ENCODE data around the gene CTNNB1.

DNA sequence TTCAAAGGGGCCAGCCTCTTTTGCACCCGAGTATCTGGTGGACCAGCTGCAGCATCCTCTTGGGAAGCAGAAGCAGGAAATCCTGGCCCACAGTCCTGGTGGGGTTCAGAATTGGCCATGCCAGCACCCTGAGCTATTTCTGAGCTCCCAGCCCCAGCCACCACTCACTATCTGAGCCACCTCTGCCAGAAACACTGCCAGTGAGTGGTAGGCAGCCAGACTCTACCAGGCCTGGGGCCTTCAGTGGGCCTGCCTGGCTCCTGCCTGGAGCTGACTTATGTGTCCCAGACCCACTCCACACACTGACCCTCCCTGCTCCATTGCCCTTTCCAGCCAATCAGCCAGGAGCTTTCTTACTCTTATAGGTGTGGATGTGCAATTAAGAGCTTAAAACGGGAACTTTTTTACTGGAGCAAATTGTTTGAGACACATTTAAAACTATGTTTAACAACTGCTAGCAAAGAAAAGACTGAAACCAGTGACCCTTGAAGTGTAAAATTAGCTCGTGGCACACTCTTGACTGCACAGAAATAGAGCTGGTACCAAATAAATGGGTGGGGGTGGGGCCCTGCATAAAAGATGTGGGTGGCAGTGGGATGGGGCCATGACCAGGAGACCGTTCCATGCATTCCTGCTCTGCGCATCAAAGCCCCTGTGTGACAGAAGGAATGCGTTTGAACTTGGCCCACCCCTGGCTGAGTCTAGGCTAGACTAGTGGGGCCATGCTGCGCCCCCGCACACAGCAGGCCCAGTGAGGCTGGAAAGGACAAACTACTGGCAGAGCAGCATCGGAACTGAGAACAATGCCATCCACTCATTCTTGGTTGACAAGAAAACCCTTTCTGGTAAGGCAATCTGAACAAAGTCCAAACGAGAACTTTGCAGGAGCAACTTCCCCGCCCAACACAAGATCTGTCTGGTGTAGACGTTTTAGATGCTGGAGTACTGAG is 48.0 kb downstream of the CTNNB1 start:
- TF ChIP-seq, protein P1, sequence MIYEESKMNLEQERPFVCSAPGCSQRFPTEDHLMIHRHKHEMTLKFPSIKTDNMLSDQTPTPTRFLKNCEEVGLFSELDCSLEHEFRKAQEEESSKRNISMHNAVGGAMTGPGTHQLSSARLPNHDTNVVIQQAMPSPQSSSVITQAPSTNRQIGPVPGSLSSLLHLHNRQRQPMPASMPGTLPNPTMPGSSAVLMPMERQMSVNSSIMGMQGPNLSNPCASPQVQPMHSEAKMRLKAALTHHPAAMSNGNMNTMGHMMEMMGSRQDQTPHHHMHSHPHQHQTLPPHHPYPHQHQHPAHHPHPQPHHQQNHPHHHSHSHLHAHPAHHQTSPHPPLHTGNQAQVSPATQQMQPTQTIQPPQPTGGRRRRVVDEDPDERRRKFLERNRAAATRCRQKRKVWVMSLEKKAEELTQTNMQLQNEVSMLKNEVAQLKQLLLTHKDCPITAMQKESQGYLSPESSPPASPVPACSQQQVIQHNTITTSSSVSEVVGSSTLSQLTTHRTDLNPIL (CRISPR knock-in tag; IDR thresholded peaks at IDR 0.05; ENCODE audit: low read depth), result no peak
- no peak for TF ChIP-seq ZFP3 (CRISPR knock-in tag; IDR thresholded peaks at IDR 0.05)
- no peak for TF ChIP-seq ARNTL (CRISPR knock-in tag; IDR thresholded peaks at IDR 0.05; ENCODE audit: borderline replicate concordance, low read depth)
- no peak for TF ChIP-seq BACH2 (CRISPR knock-in tag; IDR thresholded peaks at IDR 0.05; ENCODE audit: borderline replicate concordance)
- no peak for TF ChIP-seq PPARA (CRISPR knock-in tag; IDR thresholded peaks at IDR 0.05; ENCODE audit: borderline replicate concordance)
- no peak for TF ChIP-seq TOX (CRISPR knock-in tag; IDR thresholded peaks at IDR 0.05; ENCODE audit: borderline replicate concordance)
- TF ChIP-seq, protein P2, sequence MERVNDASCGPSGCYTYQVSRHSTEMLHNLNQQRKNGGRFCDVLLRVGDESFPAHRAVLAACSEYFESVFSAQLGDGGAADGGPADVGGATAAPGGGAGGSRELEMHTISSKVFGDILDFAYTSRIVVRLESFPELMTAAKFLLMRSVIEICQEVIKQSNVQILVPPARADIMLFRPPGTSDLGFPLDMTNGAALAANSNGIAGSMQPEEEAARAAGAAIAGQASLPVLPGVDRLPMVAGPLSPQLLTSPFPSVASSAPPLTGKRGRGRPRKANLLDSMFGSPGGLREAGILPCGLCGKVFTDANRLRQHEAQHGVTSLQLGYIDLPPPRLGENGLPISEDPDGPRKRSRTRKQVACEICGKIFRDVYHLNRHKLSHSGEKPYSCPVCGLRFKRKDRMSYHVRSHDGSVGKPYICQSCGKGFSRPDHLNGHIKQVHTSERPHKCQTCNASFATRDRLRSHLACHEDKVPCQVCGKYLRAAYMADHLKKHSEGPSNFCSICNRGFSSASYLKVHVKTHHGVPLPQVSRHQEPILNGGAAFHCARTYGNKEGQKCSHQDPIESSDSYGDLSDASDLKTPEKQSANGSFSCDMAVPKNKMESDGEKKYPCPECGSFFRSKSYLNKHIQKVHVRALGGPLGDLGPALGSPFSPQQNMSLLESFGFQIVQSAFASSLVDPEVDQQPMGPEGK (CRISPR knock-in tag; IDR thresholded peaks at IDR 0.05; ENCODE audit: borderline replicate concordance), result no peak
- TF ChIP-seq, protein P3, sequence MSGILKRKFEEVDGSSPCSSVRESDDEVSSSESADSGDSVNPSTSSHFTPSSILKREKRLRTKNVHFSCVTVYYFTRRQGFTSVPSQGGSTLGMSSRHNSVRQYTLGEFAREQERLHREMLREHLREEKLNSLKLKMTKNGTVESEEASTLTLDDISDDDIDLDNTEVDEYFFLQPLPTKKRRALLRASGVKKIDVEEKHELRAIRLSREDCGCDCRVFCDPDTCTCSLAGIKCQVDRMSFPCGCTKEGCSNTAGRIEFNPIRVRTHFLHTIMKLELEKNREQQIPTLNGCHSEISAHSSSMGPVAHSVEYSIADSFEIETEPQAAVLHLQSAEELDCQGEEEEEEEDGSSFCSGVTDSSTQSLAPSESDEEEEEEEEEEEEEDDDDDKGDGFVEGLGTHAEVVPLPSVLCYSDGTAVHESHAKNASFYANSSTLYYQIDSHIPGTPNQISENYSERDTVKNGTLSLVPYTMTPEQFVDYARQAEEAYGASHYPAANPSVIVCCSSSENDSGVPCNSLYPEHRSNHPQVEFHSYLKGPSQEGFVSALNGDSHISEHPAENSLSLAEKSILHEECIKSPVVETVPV (CRISPR knock-in tag; IDR thresholded peaks at IDR 0.05), result no peak
- no peak for TF ChIP-seq ESRRG (CRISPR knock-in tag; IDR thresholded peaks at IDR 0.05)
- TF ChIP-seq ZFP30 (CRISPR knock-in tag; IDR thresholded peaks at IDR 0.05), result no peak

All from SK-N-SH treated with all-trans-retinoic acid at 6 μM for 48 hours (cell line).